Putamen (tissue), 1 donor: ENCODE measurements around the gene GJA4.
"Not testable (repeated sequence)": the region's sequence is repeated elsewhere in the genome, so short reads cannot be mapped to it uniquely, and the experiment has no call there.

Experiments
- DNase-seq: peaks from one replicate; pipeline ENCODE4 v3.0.0-alpha.2; 2016; ENCODE audit warnings: low spot score

Gene GJA4

DNA sequence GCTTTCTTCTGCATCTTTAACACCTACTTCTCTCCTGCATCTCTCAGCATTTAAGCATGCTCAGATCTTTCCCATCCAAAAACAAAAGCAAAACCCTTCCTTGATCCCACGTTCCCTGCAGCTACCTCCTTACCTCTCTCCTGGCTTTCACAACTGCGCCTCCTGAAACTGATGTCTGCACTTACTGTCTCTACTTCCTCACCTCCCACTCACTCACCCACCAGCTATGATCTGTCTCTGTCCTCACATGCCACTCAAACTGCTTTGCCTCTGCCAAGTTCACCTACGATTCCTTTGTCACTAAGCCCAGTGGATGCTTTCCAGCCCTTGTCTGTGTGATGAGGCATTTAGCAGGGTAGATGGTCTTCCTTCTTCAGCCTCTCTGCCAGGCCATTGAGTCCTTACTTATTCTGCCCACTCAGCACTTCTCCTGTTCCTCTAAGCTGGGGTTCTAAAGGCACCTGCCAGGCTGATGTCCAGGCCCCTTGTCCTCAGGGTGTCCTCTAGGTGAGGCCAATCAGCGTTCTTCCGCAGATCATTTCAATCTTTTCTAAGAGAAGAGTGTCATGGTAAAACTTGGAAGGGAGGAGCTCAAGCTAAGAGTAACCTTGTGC lies 21.8 kb upstream of the GJA4 start:
- DNase-seq, result peak; percentile 69

DNA sequence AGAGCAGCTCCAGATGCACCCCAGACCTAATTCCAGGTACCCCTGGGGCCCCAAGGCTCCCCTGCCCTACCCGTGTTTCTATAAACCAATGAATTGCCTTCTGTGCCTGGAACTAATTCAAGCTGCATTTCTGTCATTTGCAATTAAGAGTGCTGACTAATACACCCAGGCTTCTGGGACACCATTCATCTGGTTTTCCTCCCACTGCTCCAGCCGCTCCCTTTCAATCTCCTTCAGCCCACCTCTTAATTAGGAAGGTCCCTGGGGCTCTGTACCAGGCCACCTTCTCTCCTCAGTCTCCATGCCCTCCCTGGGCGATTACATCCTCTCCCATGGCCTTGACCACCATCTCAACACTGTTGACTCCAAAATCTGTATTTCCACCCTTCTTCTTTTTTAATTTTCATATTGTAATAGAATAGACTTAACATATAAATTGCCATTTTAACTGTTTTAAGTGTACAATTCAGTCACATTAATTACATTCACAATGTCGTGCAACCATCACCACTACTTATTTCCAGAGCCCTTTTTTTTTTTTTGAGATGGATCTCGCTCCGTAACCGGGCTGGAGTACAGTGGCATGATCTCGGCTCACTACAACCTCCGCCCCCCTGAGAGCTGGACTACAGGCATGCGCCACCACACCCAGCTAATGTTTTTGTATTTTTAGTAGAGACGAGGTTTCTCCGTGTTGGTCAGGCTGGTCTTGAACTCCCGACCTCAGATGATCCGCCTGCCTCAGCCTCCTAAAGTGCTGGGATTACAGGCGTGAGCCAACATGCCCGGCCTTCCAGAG lies 21.0 kb upstream of the GJA4 start:
- no peak for DNase-seq

DNA sequence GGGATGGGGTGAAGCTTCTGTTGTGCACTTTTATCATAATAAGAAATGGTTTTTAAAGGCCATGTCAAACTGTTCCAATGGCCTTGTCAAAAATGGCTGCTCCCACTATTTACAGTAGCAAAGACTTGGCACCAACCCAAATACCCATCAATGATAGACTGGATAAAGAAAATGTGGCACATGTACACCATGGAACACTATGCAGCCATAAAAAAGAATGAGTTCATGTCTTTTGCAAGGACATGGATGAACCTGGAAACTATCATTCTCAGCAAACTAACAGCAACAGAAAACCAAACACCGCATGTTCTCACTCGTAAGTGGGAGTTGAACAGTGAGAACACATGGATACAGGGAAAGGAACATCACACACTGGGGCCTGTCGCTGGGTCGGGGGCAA lies 19.7 kb upstream of the GJA4 start:
- not testable (repeated sequence) for DNase-seq

DNA sequence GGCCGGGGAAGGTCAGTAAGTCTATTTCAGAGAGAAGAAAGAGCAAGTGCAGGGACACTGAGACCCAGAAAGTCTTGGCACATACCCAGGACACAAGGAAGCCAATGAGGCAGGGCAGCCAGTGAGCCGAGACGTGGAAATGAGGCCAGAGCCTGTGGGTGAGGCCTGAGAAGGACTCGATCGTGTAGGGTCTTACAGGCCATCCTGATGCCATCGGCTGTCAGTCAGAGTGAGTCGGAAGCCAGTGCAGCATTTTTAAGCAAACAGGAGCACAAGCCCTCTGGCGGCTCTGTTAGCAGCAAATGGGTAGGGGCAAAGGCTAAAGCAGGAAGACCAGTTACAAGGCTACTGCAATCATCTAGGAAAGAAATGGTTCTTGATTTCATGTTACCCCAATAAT lies 17.8 kb upstream of the GJA4 start:
- no peak for DNase-seq

DNA sequence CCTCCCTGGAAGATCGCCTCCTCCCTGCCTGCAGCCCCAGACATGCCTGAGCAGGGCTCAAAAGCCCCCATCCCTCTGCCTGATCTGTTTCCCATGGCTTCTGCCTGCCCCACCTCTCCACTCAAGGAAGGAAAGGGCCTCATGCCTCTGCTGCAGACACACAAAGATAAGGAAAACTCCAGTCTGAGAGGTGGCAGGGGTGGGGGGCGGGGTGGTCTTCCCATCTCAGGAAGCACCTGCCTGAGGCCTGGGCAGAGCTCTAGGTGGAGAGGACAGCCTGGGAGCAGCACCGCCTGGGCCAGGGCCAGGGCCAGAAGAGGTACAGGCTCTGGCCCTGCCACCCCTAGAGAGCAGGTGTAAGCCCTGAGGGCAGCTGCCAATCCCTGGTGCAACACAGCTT lies 15.9 kb upstream of the GJA4 start:
- no peak for DNase-seq

DNA sequence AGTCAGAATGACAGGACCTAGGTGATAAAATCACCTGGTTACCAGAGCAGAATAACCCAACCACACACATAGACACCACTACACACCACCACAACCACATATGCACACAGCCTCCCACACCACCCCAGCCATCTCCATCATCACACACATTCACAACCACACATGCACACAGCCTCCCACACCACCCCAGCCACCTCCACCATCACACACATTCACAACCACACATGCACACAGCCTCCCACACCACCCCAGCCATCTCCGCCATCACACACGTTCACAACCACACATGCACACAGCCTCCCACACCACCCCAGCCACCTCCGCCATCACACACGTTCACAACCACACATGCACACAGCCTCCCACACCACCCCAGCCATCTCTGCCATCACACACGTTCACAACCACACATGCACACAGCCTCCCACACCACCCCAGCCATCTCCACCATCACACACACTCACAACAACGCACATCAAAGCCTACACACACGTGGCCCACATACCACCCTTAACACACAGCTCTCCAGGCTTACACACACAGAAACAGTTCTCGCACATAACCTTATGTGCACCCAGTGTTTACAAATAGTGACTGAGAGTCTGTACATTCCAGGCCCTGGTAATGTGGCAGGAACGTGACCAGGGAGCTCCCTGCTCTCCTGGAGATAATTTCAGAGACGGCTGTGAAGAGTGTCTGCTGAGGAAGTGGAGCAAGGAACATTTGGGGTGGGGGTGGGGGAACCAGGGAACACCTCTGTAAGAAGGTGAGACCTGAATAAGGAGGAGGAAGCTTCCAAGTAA lies 15.1 kb upstream of the GJA4 start:
- no peak for DNase-seq

DNA sequence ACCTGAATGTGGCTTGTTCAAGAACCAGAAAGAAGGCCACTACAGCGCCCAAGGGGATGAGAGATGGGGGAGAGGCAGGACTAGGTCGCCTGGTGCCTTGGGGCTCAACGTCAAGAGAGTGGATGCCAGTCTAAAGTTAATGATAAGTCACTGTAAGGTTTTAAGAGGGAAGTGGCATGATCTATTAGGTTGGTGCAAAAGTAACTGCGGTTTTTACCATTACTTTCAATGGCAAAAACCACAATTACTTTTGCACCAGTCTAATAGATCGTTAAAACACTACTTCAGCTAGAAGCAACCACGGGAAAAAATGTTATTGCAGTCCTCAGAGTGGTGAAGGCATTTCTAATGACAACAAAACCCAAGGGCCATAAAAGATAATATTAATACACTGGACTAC lies 14.4 kb upstream of the GJA4 start:
- DNase-seq, result no peak

DNA sequence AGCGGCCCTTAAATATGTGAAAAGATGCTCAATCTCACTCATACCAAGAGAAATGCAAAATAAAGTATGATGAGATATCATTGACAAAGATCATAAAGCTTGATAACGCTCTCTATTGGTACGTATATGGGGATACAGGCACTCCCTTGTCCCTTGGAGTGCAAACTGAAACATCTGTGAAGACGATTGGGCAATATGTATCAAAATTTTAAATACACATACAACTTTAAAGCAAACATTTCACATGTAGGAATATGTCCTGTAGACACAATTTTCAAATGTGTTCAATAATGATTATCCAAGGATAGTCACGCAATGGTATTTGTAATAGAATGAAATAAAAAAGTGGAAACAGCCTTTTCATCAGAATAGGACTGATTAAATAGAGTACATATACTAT lies 13.8 kb upstream of the GJA4 start:
- no peak for DNase-seq

DNA sequence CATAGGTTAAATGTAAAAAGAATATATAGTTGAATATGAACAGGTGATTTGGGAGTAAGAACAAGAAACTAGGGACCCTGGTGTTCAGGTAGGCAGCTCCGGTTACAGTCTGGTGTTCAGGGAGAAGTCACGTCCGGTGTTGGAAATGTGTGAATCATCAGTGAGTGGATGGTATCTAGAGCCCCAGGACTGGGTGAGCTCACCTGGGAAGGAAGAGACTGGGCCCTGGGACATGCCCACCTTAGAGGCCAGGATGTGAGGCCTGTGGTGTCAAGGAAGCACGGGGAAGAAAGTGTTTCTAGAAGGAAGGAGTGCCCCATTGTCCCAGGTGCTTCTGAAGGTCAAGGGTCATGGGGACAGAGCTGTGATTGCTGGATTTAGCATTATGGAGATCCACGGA lies 13.3 kb upstream of the GJA4 start:
- no peak for DNase-seq

DNA sequence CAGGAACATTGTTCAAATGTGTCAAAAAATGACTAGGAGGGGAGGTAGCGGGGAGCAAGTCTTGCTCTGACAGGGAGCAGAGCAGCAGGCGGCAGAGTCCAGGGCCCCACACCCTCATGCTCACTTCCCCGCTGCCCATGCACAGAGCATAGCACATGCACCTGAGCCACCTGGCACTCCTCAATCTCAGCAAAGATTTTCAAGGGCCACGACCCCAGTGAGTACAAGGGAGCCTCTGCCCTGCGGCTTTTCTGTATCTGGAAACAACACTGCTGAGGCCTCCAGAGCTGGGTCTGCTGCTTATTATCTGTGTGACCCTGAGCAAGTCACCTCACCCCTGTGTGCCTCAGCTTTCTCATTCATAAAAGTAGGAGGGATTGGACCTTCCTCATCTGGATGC lies 12.8 kb upstream of the GJA4 start:
- no peak for DNase-seq

DNA sequence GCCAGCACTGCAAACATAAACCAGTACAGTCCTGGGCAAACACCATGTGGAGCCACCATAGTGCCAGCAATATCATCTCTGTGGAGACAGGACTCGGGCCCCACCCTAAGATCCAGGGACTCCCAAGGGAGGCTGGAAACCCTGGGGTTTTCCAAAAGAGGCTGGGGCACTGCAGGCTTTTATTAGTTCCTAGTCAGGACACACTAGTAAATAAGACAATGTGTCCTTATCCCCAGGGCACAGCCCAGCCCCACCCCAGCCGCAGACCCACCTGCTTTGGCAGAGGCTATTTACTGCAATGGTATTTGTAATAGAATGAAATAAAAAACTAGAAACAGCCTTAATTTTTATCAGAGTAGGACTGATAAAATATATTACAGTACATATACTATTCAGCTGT lies 12.3 kb upstream of the GJA4 start:
- no peak for DNase-seq

DNA sequence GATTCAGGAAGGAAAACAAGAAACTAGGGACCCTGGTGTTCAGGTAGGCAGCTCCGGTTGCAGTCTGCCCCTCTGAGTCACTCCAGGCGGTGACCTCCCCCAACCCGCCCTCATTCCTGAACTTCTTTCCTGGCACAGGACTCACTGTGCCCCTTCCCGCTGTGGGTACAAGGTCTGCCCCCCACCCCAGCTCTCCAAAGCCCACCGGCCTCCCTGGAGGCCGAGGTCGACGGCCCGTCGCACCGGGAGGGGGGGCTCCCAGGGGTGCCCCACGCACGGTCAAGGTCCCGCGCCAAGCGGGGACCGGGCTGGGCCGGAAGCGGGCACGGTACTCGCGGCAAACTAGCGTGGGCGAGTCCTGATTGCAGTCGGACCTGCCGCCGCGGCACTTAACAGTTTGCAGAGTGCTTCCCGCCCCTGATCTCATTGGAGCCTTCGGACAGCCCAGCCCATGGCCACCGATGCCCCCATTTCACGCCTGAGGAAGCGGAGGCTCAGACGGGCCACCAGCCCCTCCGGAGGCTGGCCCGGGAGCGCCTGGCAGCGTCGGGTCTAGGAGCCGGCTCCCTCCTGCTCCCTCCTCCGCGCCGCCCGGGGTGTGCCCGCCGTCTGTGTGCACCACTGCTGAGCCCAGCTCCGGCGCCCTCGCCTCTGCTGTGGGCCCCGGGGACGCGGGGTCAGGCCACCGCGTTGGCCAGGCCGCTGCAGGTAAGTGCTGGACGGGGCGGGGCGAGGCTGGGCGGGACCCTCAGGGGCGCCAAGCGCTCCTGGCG lies 11.5 kb upstream of the GJA4 start, which contains the start of gene GJB3:
Gene GJB3 (plus strand): TSS at position 144 of the 773 bp plus-strand sequence. CDS start 3,549 bp downstream, outside the sequence.
- no peak for DNase-seq

DNA sequence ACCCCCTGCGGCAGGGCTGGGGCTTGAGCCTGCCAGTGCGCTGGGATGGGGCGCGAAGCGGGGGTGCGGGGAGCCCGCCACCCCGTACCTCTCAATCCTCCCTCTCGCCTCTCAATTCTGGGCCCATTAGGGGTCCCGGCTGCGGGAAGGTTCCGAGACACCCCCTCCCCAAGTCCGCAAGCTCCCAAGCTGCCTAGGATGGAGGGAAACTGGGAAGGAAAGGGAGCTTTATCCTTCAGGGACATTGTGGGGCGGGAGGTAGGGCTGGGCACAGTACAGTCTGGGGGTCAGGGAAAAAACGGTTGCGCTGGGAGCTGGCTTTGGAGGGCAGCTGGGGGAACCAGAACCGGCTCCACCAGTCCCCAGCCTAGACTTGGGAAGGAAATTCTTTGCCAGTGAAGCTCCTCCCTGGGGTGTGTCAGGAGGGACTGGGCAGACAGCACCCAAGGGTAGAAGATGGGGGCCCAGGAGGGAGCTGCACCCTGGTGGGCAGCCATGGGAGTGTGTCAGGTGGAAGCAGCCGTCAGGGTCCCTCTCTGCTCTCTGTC lies 10.9 kb upstream of the GJA4 start:
- DNase-seq, result no peak

DNA sequence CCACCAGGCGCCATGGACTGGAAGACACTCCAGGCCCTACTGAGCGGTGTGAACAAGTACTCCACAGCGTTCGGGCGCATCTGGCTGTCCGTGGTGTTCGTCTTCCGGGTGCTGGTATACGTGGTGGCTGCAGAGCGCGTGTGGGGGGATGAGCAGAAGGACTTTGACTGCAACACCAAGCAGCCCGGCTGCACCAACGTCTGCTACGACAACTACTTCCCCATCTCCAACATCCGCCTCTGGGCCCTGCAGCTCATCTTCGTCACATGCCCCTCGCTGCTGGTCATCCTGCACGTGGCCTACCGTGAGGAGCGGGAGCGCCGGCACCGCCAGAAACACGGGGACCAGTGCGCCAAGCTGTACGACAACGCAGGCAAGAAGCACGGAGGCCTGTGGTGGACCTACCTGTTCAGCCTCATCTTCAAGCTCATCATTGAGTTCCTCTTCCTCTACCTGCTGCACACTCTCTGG lies 8.0 kb upstream of the GJA4 start:
- no peak for DNase-seq

DNA sequence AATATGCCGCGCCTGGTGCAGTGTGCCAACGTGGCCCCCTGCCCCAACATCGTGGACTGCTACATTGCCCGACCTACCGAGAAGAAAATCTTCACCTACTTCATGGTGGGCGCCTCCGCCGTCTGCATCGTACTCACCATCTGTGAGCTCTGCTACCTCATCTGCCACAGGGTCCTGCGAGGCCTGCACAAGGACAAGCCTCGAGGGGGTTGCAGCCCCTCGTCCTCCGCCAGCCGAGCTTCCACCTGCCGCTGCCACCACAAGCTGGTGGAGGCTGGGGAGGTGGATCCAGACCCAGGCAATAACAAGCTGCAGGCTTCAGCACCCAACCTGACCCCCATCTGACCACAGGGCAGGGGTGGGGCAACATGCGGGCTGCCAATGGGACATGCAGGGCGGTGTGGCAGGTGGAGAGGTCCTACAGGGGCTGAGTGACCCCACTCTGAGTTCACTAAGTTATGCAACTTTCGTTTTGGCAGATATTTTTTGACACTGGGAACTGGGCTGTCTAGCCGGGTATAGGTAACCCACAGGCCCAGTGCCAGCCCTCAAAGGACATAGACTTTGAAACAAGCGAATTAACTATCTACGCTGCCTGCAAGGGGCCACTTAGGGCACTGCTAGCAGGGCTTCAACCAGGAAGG lies 7.4 kb upstream of the GJA4 start:
- no peak for DNase-seq

DNA sequence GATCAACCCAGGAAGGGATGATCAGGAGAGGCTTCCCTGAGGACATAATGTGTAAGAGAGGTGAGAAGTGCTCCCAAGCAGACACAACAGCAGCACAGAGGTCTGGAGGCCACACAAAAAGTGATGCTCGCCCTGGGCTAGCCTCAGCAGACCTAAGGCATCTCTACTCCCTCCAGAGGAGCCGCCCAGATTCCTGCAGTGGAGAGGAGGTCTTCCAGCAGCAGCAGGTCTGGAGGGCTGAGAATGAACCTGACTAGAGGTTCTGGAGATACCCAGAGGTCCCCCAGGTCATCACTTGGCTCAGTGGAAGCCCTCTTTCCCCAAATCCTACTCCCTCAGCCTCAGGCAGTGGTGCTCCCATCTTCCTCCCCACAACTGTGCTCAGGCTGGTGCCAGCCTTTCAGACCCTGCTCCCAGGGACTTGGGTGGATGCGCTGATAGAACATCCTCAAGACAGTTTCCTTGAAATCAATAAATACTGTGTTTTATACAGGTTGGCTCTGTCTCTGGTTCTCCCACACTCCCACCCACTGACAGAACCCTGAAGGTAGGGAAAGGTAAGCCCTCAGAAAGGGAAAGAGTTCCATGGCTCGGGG lies 6.8 kb upstream of the GJA4 start:
- no peak for DNase-seq

DNA sequence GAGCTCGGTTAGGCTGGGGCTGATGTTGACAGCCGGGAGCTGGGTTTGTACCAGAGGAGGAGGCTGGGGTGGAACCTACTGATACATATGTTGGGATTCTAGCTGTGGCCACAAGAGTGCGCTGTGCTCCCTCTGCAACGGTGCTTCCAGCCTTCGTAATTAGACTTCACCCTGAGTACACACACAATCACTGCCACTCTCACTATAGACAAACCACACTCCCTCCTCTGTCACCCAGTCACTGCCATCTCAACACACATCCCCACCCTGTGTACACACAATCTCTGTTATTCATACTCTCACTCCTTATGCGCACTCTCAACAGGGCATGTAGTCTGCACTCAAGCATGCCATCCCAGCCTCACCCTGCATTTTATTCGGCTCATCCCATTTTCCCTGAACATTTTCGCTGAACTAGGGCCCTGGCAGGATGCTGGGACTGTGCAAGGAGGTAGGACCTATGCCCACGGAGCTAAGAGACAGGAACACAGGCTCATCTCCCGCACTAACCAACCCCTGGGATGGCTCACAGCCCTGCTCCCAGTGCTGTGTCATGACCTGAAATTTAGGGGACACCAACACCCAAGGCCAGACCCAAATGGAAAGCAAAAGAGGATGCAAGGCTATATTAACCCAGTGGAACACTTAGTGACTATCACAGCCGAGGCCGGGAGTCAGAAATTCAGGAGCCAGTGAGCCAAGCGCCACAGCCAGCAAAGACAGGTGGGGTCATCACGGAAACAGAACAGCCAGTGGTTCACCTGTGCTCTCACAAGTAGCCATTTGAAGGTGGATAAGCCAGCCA lies 6.1 kb upstream of the GJA4 start:
- peak; percentile 69 for DNase-seq

DNA sequence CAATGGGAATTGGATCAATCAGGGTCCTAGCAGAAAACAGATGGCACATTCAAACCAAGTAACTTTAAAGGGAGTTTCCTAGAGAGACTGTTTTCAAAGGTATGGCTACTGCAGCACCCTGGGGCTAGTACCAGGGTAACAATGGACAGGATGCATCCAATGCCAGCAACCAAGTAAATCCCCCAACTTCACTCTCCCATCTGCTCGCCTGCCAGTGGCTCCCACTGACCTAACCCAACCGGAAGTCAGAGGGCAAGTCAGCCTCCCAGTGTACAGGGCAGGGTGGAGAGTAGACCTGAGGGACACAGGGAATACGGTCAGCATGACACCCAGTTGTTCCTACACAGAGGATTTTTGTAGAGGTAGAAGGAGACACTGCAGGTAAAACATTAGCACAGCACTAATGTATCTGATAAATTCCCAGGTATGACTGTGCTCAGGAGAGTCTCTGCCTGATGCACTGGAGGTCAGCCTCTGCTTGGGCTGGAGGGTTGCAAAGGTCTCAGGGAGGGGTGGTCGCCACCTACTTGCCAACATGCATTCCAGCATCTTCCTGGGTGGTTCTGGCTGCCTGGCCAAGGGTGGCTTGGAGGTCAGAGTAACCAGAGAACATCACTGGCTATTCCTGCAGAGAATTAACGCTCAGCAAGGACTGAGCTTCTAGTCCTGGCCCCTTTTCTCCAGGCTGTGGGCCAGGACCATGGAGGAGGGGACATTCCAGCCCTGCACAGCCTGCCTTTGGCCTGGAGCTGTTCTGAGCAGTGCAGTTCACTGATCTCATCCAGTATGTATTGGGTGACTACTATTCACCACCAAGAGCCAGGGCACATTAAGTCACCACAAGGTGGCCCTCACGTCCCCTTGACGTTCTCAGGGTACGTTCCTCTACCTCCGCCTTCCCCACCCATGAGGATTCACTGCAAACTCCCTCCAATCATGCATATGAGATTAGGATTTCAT lies 5.1 kb upstream of the GJA4 start:
- DNase-seq, result no peak

DNA sequence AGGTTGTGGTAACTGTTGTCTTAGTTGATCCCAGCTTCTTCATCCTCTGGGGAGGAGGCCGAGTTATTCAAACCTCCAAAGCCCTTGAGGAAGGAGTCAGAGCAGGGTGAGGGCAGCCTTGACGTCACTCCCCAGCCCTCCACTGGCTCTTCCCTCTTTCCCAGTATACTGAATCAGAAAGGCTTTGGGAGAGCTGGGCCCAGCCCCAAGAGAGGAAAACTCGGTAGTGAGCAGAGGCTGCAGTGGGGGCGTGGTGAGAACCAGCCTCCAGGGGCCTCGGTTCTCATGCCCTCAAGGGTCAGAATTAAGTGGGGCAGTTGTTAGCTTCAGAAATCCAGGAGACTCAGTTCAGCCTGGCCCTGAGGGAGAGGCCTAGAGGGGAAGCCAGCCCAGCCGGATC lies 1.8 kb upstream of the GJA4 start:
- no peak for DNase-seq
